Stimulated activated CD4-positive, alpha-beta T cell treated with anti-CD3 and anti-CD28 coated beads, Interleukin-1b, Interleukin-23, amount 100 ng/mL, for 48 hours (primary cell): Measurements from ENCODE around the gene EVA1C.
"Not testable (repeated sequence)": the region's sequence is repeated elsewhere in the genome, so short reads cannot be mapped to it uniquely, and the experiment has no call there.

Experiments used
- DNase-seq: peaks from one replicate; pipeline ENCODE4 v3.0.0-alpha.2; 2020

Gene EVA1C

GRCh38 chr21:32534113-32534512 is 121.6 kb downstream of the EVA1C start:
- DNase-seq = no peak

- DNase-seq = no peak
These were observed 123.1 kb downstream of the EVA1C start for GRCh38 chr21:32535612-32536011.

- no peak for DNase-seq
These were observed 125.0 kb downstream of the EVA1C start for GRCh38 chr21:32537569-32537881.

- no peak for DNase-seq
These were observed 125.8 kb downstream of the EVA1C start for GRCh38 chr21:32538147-32538792.

GRCh38 chr21:32539378-32539777 is 126.9 kb downstream of the EVA1C start:
- no peak for DNase-seq

GRCh38 chr21:32543056-32543455 is 130.6 kb downstream of the EVA1C start:
- not testable (repeated sequence) for DNase-seq

GRCh38 chr21:32543975-32544374 is 131.5 kb downstream of the EVA1C start:
- DNase-seq = no peak

- no peak for DNase-seq
These were observed 132.2 kb downstream of the EVA1C start for GRCh38 chr21:32544697-32545096.

- no peak for DNase-seq
These were observed 133.5 kb downstream of the EVA1C start for GRCh38 chr21:32545948-32546441.

- DNase-seq = no peak
These were observed 134.5 kb downstream of the EVA1C start for GRCh38 chr21:32547018-32547417.

- no peak for DNase-seq
These were observed 136.5 kb downstream of the EVA1C start for GRCh38 chr21:32548978-32549377.

GRCh38 chr21:32549440-32549839 is 136.9 kb downstream of the EVA1C start:
- DNase-seq = no peak

- no peak for DNase-seq
These were observed 137.4 kb downstream of the EVA1C start for GRCh38 chr21:32549886-32550285.

- DNase-seq = no peak
These were observed 142.5 kb downstream of the EVA1C start for GRCh38 chr21:32554832-32555638.

- no peak for DNase-seq
These were observed 145.6 kb downstream of the EVA1C start for GRCh38 chr21:32558106-32558505.

GRCh38 chr21:32559006-32559610 is 146.6 kb downstream of the EVA1C start:
- DNase-seq = no peak

- DNase-seq = no peak
These were observed 148.4 kb downstream of the EVA1C start for GRCh38 chr21:32560896-32561295.

GRCh38 chr21:32561476-32561875 is 149.0 kb downstream of the EVA1C start:
- not testable (repeated sequence) for DNase-seq

GRCh38 chr21:32562426-32562825 is 149.9 kb downstream of the EVA1C start:
- DNase-seq = no peak

- DNase-seq = no peak
These were observed 150.4 kb downstream of the EVA1C start for GRCh38 chr21:32562915-32563314.
